GM21367 (cell line): ENCODE measurements around the gene ST7.
"Not testable (repeated sequence)": the region's sequence is repeated elsewhere in the genome, so short reads cannot be mapped to it uniquely, and the experiment has no call there.

Experiments
- ATAC-seq: cut with Tn5 transposase; IDR thresholded peaks from one replicate; pipeline ENCODE4 v1.9.1; 2021; ENCODE audit not compliant: unreplicated experiment

The ST7 gene

DNA sequence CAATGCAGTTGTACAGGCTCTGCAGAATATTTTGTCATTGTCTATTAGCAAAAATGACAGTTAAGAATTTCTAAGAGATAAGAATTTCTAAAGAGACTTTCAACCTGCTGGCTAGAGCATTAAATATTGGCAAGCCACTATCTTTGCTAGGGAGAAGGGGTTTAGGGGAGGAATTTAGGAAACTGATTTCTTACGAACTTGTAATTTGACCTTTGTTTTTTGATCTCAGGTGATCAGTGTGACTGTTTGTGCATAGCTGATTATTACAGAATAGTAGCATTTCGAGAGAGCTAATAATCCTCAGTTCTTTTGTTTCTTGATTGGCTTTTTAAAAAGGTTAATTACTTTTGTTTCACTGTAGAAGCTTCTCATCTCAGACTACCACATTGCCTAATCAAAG, 68.1 kb downstream of the ST7 start:
- no peak for ATAC-seq

DNA sequence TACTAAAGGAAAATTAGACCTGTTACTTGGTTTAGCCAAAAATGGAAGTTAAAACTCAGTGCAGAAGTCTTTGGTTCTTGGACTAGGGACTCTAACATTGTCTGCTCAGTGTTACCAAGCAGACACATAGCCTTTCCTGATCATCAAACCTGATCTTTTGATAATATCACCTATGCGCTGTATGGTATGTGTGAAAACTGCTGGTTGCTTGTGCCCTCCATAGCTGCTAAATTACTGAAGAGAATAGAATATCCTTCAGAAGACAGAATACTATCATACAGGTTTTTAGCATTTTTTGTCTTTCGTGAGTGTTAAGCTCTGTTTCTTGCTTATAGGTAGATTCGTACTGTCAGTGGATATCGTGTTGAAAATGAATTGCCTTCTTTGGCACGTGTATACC, 68.7 kb downstream of the ST7 start:
- ATAC-seq, result no peak

DNA sequence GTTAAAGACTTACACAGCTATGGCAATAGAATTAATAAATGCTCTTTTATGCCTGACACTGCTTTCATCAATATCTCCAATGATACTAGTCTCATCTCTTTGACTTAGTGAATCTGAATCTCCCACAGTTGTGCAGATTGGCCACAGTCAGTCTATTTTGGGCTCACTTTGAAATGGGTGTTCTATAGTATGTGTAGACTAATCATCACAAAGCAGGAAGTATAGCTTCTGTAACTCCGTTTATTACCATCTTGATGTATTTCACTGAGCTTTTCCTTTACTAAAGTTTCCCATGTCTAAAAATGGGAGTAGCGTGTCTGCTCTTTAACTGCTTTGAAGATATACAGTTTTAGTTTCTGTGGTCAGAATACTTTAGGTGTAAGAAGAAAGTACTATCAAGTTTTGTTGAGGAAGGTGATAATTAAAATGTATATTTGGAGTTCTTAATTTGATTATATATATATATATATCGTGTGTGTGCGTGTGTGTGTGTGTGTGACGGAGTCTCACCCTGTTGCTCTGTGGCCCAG, 70.1 kb downstream of the ST7 start:
- peak; percentile 60 for ATAC-seq

DNA sequence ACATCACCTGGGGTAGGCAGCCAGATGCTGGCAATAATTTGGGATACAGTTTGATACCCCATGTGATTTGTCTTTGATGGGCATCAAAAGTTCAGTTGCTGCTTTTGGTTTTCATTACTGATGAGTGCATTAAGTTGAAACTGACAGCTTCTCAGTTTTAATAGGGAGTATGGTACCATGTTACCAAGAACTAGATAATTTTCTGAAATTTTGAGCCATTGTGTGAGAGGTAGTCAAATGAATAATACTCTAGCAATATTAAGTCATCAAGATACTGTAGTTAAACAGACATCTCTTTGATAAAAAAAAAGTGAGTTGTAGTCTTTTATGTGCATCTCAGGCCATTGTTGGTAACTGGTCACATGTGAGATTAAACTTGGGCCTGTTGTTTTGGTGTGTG, 71.5 kb downstream of the ST7 start:
- ATAC-seq, result no peak

DNA sequence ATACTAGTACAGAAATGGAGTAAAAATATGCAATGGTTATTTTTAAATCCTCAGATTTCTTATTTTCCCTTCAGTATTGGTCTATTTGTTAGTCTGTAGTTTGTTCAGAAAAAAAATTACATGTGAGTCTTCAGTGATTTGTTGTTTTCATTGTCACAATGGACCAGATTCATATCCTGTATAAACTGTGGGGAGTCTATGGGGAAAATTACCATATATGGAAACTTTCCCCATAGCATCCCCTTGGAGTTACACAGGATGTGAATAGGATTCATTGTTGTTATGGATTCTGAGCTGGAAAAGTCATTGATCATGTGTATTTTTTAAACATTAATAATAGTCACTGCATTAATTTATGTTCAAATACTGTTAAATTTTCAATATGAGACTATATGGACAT, 72.6 kb downstream of the ST7 start:
- ATAC-seq, result no peak

DNA sequence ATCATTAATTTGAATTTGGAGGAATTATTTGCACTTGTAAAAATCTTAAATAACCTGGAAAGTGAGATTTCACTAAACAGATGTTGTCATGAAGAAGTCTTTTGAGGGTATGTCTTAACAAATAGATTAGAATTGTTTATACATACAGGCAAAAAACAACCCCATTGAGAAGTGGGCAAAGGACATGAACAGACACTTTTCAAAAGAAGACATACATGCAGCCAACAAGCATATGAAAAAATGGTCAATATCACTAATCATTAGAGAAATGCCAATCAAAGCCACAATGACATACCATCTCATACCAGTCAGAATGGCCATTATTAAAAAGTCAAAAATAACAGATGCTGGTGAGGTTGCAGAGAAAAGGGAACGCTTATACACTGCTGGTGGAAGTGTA, 77.0 kb downstream of the ST7 start:
- ATAC-seq, result not testable (repeated sequence)

DNA sequence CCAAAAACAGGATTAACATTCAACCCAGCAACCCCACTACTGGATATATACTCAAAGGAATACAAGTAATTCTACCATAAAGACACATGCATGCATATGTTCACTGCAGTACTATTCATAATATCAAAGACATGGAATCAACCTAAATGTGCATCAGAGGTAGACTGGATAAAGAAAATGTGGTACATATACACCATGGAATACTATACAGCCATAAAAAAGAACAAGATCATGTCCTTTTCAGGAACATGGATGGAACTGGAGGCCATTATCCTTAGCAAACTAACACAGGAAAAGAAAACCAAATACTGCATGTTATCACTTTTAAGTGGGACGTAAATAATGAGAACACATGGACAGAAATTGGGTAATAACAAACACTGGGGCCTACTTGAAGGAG, 77.5 kb downstream of the ST7 start:
- not testable (repeated sequence) for ATAC-seq

DNA sequence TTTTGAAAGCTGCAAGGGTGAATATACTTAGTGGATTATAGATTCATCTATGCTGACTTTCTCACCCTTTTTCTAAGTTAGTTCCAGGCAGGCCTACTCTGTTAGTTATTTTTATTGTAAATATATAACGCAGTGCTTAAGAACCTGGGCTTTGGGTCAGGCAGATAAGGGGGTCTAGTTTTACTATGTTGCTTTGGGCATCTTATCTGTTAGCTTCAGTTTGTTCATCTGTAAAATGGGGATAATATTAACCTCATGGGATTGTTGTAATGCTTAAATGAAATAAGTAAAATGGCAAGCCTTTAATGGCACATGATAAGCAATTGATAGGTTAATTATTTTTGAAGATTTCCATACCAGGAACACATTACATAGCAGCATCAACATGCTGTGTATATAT, 79.5 kb downstream of the ST7 start:
- ATAC-seq, result no peak

DNA sequence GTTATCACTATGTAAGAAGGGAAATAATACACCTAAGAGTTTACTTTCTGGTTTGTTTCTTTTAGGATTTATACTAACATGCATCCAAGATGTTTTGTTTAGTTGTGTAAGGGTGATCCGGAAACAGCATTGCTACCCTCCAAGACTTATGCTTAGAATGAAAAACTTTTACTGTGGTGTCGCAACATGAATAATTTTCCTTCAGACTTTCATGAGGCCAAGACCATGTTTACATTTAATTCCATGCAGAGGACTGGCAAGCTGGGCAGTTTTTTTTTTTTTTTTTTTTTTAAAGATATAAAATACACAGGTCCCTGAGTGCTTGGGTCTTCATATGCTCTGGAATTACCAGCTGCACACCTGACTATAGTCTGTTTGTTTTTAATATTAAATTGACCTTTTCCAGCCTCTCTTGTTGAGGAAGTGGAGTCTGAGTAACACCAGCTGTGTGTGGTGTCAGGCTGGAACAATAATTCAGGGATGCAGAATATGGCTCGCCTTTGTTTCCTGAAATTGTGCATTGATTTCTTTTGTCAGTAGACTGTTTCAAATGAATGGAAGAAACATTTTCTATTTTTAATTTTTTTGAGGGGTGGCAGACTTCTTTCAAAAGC, 81.7 kb downstream of the ST7 start:
- no peak for ATAC-seq

DNA sequence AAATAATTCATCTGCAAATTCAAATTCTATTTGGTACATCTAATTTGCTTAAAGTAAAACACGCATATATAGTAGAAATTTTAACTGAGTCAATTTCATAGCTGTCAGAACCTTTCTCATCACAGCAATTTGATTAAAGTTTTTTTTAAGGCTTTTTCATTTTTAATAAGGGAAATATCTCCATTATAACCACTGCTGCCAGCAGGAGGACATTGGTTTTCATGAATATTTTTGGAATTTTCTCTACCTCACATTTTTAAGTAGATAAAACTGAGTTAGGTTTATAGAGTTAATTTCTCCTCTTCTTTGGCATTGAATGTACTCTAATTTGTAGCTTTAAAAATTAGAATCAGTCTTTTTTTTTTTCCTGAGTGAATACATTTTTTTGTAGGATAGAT, 82.2 kb downstream of the ST7 start:
- ATAC-seq, result no peak

DNA sequence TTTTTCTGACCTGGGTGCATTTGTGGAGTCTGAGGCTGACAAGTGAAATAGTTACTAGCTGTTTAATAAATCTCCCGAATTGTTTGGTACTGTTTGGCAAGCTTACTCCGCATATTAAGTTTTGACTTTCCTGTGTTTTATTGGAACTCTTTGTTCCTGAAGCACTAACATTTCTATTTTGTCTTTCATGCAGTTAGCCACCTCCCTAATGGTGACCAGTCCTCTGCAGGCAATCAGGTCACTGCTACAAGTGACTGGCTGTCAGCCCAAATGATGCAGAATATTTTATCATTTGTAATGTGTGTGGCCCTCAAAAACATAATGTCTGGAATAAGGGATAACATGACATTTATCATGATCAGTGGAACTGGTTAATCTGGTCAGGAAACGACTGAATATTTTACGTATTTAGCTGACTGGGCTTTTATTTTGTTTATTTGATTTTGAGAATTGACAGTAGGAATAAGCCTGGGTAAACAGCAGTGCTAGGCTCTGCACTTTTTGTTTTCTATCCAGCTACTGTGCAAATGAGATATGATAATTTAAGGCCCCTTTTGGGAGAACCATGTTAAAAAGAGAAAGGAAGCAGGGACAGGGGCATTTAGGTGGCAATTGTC, 82.9 kb downstream of the ST7 start:
- ATAC-seq, result no peak

DNA sequence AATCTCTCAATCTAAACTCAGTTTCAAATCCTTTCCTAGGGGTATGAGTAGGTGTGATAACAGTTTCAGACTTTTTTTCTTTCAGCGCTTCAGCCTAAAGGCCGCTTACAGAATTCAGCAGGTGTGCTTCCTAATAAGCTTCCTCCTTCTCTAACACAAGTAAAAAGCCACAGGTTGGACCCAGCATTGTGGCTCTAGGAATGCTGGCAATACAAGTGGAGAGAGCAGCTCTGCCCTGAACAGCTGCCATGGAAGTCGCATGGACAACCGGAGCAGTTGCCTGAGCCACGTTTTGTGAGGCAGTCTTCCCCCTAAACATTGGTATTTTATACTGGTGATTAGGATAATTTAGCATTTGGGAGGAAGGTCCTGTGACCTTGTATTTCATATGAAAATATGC, 83.5 kb downstream of the ST7 start:
- ATAC-seq, result no peak

DNA sequence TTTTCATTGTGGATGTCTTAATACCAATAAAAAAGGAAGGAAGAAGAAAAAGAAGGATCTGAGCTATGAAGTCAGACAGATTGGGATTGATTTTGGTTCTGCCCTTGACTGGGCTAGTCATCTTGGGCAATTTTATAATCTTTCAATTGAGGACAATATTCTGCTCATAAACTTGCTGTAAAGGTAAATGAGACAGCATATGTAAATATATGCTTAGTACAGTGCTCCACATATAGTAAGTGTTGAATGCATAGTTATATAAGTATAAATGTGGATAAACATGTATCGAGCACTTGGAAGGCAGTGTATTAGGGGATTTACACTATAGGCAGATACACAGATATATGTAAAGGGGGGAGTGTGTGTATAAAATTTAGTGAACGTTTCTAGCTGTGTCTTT, 85.1 kb downstream of the ST7 start:
- no peak for ATAC-seq

DNA sequence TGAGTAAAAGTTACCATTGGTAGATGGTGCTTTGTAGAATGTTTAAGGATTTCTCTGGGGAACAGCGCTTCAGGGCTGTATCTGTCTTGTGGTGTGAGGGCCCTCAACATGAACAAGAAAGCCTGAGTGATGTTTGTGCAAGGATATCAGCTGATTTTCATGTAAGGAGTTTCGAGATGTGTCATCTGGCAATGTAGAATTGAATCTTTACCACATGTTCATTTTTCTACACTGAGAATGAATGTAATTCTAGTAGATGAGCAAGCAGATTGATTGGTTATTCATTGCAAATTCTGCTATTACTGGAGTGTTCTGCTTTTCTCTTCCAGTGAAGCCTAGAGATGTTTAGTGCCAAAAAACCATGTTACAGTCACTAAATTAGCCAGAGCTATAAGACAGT, 87.7 kb downstream of the ST7 start:
- peak; percentile 87 for ATAC-seq

DNA sequence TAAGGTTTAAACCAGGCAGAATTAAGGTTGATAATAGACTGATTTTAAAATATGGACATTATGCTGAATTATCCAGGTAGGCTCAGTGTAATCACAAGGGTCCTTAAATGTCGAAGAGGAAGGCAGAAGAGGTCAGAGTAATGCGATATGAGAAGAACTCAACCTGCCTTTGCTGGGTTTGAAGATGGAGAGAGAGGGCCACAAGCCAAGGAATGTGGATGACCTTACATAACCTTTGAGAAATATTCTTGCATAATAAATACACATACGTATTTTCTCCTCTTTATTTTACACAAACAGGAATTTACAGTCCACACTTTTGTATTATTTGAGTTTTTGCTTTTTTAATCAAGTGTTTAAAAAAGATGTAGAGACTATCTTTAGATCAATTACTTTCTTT, 88.5 kb downstream of the ST7 start:
- no peak for ATAC-seq

DNA sequence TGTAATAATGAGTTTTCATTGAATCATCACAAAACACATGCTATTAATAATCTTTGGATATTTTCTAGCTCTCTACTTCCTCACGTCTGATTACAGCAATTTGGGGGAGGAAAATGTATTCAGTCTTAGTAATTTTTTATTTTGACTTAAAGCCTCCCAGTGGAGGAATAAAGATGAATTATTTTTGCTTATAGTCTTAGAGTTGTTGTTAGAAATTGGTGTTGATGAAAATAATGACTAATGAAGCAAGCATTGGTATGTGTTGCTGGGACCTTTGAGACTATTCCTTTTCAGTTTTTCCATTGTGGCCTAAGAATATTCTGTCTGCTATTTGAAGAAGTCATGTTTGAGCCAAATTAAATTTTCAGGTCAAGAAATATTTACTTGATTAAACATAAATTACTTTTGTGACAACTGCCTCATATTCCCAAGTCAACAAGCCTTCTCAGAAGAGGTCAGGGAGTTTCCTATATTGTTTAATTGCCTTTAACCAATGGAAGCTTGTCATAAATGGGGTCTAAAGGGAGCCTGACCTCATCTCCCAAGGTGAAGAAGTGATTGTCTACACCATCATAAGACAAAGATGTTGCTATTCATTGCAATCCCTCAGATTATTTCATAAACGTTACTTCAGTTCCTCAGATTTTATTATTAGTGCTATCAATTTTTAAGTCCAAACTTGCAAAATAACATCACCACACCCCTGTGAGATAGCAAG, 90.0 kb downstream of the ST7 start:
- ATAC-seq, result no peak

DNA sequence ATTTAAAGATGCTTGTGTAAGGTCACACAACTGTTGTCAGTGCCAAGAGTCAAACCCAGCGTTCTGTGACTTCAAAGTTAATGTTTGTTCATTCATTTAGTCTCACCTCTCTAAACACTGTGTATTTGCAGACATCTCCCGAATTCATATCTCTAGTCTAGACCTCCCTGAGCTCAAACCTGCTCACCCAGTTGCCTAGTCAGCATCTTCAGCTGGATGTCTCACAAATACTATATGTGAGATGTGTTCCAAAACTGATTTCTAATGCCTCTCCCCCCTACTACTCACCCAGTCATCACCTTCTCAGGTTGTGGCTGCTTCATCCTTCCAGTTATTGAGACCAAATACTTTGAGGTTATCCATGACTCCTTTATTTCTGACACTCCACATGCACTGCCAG, 91.4 kb downstream of the ST7 start:
- ATAC-seq, result no peak

DNA sequence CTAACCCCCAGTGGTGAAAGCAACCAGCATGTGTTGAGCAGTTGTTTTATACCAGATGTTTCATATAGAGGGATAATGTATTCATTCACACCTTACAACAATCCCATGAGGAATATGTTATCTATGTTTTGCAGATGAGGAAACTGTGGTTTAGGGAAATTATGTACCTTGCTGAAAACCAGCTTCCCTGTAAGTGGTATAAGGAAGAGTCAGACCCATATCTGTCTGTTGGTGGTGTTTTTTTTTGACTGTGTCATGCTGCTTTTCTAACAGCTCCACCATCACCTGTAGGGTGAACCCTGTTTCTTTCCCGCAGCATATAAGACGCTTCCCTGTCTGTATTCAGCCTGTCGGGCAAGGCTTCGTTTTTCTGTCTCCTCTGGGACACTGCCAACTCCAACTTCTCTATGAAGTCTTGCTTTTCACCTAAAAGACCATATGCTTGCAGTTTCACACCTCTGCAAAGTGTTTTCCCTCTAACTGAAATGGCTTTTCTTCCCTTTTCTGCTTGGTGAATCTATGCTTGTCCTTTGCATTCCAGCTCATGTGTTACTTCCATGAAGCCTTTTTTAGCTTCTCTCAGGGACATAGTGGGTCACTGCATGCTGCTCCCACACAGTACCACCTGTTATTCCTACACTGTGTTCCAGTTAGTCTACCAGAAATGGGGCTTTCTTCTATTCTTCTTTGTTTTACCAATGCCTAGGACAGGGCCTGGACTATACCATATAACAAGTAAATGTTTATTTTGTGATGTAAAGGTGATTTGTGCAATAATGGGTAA, 92.8 kb downstream of the ST7 start:
- no peak for ATAC-seq

DNA sequence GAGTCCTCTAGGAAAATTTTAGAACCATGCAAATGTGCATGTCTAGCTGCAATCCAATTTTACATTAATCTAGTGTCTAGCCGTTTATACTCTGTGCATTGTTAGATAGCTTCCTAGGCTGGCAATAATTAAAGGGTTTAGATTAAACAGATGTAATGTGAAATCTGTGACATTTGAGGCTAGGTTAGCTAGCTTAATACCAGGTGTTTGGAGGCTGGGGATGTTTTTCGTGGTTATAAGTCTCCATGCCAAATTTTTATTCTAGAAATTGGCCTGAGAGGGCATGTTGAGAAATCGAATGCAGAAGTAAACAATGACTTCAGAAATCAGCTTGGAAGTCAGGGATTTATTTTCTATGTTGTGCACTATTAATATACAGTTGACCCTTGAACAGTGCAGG, 94.2 kb downstream of the ST7 start:
- no peak for ATAC-seq

DNA sequence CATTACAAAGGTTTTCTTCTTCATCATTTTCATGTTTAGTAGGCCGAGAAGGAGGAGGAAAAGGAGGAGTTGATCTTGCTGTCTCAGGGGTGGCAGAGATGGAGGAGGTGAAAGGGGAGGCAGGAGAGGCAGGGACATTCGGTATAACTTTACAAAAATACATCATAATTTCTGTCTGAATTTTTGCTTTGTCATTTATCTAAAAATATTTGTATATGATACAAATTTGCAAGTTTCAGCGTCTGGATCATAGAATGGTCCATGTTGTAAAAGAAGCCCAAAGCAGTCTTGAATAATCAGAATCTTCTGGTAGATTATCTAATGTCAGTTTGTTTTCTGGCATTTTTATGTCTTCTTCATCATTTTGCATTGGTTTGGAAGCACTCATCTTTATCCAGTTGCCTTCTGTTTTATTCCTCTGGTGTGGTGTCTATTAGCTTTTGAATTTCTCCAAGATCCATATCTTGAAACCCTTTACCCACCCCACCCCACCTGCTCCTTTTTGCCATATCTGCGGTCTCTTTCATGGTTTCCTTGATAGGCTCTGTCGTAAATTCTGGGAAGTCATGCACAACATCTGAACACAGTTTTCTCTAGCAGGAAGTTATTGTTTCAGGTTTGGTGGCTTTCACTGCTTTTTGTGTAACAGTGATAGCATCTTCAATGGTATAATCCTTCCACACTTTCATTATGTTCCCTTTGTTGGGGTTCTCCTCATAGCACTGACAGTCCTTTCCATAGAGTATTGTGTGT, 95.0 kb downstream of the ST7 start:
- no peak for ATAC-seq

DNA sequence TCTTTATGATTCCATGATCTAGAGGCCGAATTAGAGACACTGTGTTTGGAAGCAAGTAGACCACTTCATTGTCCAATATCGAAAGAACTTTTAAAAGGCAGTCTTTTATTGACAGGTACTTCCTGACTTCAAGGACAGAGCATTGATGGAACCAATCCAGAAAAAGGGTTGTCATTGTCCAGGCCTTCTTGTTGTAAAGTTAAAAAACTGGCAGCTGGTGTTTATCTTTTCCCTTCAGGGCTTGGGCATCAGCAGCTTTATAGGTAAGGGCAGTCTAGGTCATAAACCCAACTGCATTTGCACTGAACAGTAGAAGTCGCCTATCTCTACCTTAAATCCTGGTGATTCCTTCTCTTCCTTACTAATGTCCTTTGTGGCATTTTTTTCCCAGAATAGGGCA, 95.6 kb downstream of the ST7 start:
- no peak for ATAC-seq
